Epithelial cell of proximal tubule (primary cell): ENCODE data around the gene PLEKHA8. TPM values are rescaled to one million over a fixed set of nuclear protein-coding genes. Genes with fewer than 3 reads are reported as not detected.

Experiments used
- DNase-seq: peaks from one replicate; pipeline ENCODE4 v3.0.0-alpha.2; 2011; ENCODE audit warnings: low read depth
- H3K4me3 ChIP-seq: 2 replicates; pipeline ENCODE4 v1.5.1; 2011; ENCODE audit warnings: low read depth, mild to moderate bottlenecking, low read length
- total RNA-seq: library from RNA; depleted of rRNA; stranded (reverse); fragments of >200 nt; gene quantifications from 2 replicates; pipeline ENCODE4 v1.2.3, GENCODE V29; 2015
- TF ChIP-seq, protein P1 (sequence below): conservative IDR thresholded peaks from 2 replicates; pipeline ENCODE4 v1.5.1; 2012; ENCODE audit warnings: low read depth, mild to moderate bottlenecking, low read length

PLEKHA8 gene, protein sequence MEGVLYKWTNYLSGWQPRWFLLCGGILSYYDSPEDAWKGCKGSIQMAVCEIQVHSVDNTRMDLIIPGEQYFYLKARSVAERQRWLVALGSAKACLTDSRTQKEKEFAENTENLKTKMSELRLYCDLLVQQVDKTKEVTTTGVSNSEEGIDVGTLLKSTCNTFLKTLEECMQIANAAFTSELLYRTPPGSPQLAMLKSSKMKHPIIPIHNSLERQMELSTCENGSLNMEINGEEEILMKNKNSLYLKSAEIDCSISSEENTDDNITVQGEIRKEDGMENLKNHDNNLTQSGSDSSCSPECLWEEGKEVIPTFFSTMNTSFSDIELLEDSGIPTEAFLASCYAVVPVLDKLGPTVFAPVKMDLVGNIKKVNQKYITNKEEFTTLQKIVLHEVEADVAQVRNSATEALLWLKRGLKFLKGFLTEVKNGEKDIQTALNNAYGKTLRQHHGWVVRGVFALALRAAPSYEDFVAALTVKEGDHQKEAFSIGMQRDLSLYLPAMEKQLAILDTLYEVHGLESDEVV
- 11.9 and 12.2 TPM in 2 replicates for total RNA-seq

DNA sequence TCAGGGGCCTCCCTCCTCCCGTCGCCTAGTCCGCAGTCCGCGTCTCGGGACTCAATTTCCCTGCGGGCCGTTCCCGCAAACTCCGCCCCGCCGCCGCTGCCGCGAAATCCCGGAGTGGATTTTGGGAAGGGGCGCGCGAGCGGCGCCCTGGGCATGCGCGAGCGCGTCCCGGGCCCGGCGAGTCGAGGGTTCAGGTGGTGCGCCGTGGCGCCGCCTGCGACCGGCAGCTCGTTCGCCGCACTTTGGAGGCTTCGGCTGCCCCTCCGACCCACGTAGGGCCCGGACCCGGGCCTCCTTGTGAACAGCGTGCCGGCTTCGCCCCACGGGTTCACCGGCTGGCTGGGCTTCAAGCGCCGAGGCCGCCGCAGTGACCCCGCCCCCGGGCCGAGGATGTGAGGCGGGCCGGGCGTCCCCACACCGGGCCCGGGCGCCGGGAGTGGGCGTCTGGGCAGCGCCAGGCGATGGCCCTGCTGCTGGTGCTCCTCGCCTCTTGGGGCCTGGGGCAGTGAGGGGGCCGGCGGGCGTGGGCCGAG, at the start of gene PLEKHA8:
Gene PLEKHA8, plus strand, starts transcription at position 197 of the 533 bp plus-strand sequence. CDS start 351 bp downstream, outside the sequence.
- peak within 1 kb of the TSS; percentile 68 for H3K4me3 ChIP-seq
- DNase-seq: no peak
- TF ChIP-seq, protein P1, sequence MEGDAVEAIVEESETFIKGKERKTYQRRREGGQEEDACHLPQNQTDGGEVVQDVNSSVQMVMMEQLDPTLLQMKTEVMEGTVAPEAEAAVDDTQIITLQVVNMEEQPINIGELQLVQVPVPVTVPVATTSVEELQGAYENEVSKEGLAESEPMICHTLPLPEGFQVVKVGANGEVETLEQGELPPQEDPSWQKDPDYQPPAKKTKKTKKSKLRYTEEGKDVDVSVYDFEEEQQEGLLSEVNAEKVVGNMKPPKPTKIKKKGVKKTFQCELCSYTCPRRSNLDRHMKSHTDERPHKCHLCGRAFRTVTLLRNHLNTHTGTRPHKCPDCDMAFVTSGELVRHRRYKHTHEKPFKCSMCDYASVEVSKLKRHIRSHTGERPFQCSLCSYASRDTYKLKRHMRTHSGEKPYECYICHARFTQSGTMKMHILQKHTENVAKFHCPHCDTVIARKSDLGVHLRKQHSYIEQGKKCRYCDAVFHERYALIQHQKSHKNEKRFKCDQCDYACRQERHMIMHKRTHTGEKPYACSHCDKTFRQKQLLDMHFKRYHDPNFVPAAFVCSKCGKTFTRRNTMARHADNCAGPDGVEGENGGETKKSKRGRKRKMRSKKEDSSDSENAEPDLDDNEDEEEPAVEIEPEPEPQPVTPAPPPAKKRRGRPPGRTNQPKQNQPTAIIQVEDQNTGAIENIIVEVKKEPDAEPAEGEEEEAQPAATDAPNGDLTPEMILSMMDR: no peak

DNA sequence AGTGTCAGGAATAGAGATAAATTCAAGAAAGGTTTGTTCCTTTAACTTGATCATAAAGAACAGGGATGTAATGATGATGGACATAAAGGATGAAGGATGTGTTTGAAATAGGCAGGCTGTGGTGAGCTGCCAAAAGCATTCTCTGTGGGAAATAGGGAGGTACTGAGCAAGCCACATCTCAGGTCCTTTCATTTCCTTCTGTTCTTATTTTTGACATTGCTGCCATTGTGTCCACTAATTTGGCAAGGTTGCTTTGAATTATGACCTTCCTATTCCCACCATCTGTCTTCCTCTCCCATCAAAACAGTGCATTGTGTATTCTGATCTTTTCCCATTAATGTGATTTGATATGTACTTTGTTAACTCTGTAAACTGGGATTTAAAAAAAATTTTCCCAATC, 48.1 kb upstream of the PLEKHA8 start:
- DNase-seq: no peak
- TF ChIP-seq, protein P1: no peak
- H3K4me3 ChIP-seq: no peak overlapping the region

DNA sequence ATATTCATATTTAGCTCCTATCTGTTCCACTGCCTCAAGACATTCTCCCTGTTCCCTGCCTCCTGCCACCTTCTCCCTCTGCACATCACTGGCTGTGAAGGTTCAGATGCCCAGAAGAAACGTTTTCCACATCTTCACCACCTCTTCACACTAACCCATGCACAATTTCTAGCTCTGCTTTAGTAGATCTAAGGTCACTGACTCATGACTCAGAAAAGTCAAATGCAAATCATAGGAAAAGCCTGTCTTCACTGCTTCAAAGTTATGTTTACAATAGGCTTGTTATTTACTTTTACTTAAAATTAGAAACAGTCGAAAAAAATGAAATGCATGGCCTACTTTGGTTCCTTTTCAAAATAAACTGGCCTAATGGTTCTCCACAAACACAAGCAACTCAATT, 41.1 kb upstream of the PLEKHA8 start:
- TF ChIP-seq, protein P1: no peak
- no peak overlapping the region for H3K4me3 ChIP-seq
- no peak for DNase-seq

DNA sequence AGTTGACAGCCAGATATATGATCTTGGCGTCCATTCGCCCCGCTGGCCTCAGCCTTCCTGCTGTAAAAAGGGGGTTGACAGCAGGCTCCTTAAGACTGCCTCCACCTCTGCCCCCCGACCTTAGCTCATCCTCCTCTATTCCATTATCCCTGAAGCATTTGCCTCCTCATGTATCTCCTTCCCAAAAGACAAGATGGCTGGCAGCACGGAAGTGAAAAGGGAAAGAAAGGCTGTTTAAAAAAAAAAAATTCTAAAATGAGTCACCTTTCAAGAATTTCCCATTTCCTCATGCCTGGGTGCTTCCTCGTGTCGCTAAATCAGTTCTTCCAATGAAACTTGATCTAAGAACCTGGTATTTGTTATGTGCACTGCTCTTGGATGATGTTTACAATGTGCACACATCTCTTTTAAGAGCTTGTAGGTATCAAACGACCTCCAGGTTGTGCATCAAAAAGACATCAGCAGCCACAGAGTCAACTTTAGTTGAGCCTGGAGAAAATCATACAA, 40.3 kb upstream of the PLEKHA8 start:
- peak; percentile 84 for DNase-seq

DNA sequence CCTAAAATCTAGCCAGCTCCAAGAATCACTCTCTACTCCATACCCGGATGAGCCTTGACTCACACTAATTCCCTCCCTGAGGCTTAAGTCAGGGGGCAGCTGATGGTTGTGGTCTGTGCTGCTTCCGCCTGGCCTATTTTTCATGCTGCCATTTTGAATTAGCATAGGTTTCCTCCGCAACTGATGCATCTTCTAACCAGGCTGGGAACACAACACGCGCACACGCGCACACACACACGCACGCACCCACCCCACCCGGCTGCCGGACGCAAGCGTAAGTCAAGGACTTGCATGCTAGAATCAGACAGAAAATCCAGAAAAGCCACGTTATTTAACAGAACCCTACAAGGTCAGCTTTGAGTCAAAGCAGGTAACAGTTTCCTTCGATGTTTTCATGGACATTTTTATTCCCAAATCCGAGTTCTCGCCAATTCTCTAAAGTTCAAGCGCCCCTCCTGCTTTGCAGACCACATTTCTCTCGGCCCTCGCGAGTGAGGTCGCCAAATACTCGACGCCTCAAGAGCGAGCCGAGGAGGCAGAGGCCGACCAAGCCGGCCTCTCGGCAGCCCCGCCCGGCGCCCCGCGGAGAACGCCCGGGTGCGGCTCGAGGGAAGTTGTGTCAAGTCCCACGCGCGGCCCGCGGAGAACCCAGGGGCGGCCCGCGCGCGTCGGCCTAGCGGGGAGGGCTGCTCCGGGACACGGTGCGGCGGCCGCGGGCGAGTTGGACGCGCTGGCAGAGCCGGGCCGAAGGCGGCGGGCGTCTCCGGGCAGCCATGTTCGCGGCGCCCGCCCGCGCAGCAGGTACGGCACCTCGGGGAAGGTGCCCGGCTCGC, 39.6 kb upstream of the PLEKHA8 start:
- H3K4me3 ChIP-seq: peak overlapping the region; percentile 97
- no peak for DNase-seq
- TF ChIP-seq, protein P1: no peak

More for the DNA sequence above, 40.3 kb upstream of the PLEKHA8 start:
- H3K4me3 ChIP-seq: peak overlapping the region; percentile 97
- TF ChIP-seq, protein P1: no peak

DNA sequence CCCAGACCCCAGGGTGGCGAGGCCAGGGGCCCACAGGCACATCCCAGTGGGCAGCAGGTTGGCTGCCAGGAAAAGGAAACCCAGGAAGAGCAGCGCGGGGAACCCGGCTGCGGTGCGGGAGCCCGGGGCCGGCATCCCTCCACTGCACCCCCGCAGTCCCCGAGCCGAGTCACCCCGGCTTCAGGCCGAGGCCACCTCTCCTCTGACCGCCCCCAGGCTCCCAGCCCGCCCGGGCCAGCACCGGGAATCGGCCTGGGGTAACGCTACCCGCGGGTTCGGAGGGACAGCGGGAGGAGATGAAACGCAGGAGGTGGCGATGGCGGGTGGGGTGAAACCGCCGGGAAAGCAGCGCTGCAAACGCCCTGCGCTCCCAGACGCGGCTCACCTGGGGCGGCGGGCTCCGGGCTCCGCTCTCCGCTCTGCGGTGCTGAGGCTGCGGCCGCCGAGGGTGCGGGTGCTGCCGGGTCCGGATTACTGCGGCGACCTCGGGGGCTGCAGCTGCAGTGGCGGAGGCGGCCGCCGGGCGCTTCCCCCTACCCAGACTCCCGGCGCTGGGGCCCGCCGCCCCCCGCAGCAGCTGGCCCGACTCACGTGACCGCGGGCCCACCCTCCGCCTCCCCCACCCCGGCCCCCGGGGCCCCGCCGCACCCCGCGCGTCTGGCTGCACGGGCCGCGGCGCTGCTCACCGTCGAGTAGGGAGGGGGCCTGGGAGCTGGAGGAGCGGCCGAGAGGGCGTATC, 38.8 kb upstream of the PLEKHA8 start, which contains the start of gene SCRN1:
Gene SCRN1, minus strand, starts transcription at position 545 of the 739 bp plus-strand sequence. CDS start 20,734 bp downstream, outside the sequence.
- DNase-seq: no peak
- H3K4me3 ChIP-seq: peak within 1 kb of the TSS; percentile 97
- TF ChIP-seq, protein P1: no peak
